Measurements from ENCODE around the gene IL1RAP.
"Not testable (repeated sequence)": the region's sequence is repeated elsewhere in the genome, so short reads cannot be mapped to it uniquely, and the experiment has no call there.

Gene IL1RAP

DNA sequence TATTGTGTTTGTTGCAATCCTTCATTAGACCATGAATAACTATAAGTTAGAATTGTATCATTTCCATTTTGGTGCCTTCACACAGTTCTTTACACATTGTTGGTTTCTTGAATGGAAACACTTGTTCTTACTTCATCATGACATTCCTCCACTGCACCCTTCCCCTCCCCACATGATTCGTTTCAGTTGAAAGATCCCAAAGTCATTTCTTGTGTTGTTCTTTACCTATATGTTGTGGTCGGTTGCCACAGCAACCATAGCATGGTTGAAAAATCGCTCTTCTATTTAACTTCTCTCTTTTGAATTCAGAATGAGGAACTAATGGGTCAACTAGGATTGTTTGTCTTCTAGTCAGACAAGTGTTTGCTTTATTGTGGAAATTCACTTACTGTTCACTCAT lies 103.3 kb downstream of the IL1RAP start:
- no peak for DNase-seq

DNA sequence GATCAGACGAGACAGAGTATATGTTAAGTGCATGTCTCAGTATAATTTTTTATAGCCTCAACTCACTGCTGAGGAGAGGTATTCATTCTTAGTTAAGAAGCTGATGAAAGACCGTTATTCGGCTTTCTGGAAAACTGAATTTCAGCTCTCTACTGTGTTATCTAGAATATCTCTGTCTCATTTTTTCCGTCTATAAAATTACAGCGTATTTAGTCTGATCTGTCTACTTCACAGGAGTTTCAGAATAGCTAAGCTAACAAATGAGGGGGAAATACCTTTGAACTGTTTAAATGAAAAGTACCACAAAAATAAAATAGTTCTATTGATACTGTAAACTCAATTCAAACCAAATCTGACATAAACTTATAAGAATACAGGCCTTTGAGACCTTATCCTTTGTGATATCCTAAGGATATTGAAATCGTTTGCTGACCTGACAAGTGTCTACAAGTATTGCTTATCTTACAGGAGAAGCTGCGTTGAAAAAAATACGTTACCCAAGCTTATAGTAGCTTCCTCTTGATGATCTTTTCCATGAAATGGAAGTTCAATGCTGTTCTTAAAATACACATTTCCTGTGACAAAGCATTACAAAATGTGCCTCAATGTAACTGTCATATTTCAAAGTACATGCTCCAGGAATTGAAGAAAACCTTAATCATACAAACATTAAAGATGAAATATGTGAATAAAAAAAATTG lies 104.6 kb downstream of the IL1RAP start:
- DNase-seq: no peak

- no peak for DNase-seq
Observed at GRCh38 chr3:190619353-190619752, 105.5 kb downstream of the IL1RAP start.

- DNase-seq: no peak
Observed at GRCh38 chr3:190619761-190620160, 105.9 kb downstream of the IL1RAP start.

- DNase-seq: no peak
Observed at GRCh38 chr3:190620886-190621608, 107.2 kb downstream of the IL1RAP start.

GRCh38 chr3:190621927-190622326 lies 108.0 kb downstream of the IL1RAP start:
- DNase-seq: no peak

GRCh38 chr3:190624282-190624681 lies 110.4 kb downstream of the IL1RAP start:
- no peak for DNase-seq

GRCh38 chr3:190626951-190627620 lies 113.2 kb downstream of the IL1RAP start:
- DNase-seq: no peak

DNA sequence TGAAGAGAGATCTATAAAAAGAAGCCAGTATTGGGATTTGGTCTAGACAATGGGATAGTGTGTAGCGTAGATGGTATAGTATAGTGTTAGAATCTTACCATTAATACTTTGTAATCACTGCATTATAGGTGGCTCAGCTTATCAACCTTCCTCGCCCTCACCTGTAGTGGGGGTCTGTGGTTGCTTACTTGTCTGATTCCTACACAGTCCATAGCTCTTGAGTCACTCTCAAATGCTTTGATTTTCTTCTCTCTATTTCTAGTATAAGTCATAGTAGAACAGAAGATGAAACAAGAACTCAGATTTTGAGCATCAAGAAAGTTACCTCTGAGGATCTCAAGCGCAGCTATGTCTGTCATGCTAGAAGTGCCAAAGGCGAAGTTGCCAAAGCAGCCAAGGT lies 115.2 kb downstream of the IL1RAP start:
- no peak for DNase-seq

DNA sequence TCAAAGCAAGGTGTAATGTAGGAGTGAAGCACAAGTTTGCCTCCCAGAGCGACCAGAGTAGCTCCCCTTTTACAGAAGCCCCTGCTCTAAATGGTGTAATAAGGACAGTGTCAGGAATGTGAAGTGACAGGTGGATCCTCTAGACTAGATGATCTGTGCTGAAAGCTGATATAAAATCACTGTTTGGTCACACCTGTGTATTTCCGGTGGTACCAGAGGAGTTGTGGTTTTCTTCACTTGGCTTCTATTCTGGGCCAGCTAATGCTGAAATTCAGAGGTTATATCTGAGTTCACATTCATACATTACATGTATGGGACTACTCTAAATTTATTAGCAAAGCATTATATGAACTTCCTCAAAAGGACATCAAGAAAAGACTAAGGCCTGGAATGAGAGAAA lies 117.4 kb downstream of the IL1RAP start:
- no peak for DNase-seq

DNA sequence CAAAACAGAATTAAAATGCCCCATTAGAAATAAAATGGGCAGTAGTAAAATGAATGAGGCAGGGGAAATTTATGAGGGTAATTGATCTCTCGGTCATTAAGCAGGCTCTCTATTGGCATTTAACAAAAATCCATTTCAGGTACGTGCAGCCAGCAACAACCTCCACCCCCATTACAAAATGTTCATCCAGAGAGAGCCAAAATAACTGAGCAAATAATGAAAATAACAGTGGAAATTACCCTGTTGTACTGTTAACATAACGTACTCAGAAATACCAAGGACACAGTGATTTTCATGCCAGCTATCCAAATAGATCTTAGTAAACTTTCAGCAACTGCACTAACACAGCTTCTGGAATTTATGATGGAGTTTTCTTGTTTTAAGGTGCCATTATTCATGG lies 127.7 kb downstream of the IL1RAP start:
- DNase-seq: no peak

DNA sequence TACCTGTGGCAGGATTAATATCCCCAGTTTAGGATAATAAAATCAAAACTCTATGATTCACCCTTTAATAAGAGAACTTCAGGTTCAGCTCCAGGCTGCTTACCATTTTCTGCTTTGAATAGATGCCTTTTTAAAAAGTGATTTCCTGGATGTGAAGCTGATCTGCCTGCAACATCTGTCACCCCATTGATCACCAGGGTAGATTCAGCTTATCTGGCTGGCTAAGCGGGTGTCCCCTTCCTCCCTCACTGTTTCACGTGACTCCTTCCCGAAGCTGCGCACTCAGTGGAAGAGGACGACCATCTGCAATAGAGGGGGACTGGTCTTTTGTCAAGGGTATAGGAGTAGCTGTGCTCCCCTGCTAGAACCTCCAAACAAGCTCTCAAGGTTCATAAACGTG lies 128.1 kb downstream of the IL1RAP start:
- no peak for DNase-seq

DNA sequence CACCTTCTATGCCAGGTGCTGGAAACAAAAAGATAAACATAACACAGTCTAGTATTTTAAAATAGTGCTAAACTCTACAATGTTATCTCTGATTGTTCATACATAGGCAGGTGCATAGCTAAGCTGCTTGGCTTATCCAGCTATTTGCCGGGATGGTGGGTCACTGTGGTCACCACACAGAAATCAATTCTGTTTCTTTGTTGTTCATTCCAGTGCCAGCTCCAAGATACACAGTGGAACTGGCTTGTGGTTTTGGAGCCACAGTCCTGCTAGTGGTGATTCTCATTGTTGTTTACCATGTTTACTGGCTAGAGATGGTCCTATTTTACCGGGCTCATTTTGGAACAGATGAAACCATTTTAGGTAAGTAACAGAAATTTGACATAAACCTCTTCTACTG lies 130.2 kb downstream of the IL1RAP start:
- DNase-seq: no peak

- DNase-seq: no peak
Observed at GRCh38 chr3:190644766-190645165, 130.9 kb downstream of the IL1RAP start.

GRCh38 chr3:190645932-190646460 lies 132.1 kb downstream of the IL1RAP start:
- DNase-seq: no peak

- no peak for DNase-seq
Observed at GRCh38 chr3:190646996-190647395, 133.1 kb downstream of the IL1RAP start.

DNA sequence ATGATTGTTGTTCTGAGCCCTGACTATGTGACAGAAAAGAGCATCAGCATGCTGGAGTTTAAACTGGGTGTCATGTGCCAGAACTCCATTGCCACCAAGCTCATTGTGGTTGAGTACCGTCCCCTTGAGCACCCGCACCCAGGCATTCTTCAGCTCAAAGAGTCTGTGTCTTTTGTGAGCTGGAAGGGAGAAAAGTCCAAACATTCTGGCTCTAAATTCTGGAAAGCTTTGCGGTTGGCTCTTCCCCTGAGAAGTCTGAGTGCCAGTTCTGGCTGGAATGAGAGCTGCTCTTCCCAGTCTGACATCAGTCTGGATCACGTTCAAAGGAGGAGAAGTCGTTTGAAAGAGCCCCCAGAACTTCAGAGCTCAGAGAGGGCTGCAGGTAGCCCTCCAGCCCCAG lies 142.0 kb downstream of the IL1RAP start:
- no peak for DNase-seq

DNA sequence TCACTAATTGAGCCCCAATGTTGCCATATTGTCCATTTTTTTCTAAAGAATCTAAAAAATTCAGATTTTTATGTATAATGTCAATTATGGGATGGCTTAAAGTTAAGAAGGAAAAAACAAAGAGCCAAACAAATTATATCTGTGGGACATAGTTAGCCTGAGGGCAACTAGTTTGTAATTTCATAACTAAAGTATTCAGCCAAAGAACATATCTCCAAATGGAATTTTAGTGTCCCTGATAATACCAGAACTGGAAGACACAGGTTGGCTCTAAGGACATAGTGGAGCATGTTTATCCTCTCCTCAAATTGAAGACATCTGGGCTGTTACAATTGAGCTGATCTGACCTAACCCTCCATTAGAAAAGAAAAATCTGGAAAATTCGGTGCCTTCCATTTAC lies 144.2 kb downstream of the IL1RAP start:
- DNase-seq: no peak

- DNase-seq: no peak
Observed at GRCh38 chr3:190666821-190667220, 152.9 kb downstream of the IL1RAP start.

GRCh38 chr3:190671658-190672057 lies 157.8 kb downstream of the IL1RAP start:
- DNase-seq: no peak

DNA sequence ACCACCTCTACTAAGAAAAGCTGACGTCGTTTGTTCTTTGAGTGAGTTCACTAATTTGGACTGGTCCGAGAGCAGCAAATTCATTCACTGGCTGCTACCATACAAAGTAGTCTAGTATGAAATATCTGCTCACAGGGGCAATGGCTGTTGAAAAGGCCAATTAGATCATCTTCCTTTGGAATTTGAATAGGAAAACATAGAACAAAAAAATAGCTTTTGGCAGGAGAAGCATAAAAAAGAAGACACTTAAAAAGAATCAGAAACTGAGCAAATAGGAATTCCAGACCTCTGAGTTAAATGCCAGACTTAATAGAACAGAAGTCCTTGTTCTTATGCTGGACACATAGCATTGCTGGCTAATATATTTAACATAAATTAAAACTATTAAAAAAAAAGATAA lies 159.3 kb downstream of the IL1RAP start:
- no peak for DNase-seq

- no peak for DNase-seq
Observed at GRCh38 chr3:190676481-190676880, 162.6 kb downstream of the IL1RAP start.

- DNase-seq: no peak
Observed at GRCh38 chr3:190677001-190677400, 163.1 kb downstream of the IL1RAP start.

DNA sequence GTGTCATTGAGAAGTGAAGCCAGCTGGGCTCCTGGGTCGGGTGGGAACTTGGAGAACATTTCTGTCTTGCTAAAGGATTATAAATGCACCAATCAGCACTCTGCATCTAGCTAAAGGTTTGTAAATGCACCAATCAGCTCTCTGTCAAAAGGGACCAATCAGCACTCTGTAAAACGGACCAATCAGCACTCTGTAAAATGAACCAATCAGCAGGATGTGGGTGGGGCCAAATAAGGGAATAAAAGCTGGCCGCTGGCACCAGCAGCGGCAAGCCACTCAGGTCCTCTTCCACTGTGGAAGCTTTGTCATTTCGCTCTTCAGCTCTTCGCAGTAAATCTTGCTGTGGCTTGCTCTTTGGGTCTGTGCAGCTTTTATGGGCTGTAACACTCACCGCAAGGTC lies 164.0 kb downstream of the IL1RAP start:
- not testable (repeated sequence) for DNase-seq

Data from stimulated activated naive CD4-positive, alpha-beta T cell (primary cell).